HG03060 (cell line): ENCODE data around the gene CLCA4.

Experiments
- ATAC-seq: cut with Tn5 transposase; IDR thresholded peaks from one replicate; pipeline ENCODE4 v1.9.1; 2021; ENCODE audit warnings: low read depth, moderate number of reproducible peaks; ENCODE audit not compliant: unreplicated experiment

Gene CLCA4

DNA sequence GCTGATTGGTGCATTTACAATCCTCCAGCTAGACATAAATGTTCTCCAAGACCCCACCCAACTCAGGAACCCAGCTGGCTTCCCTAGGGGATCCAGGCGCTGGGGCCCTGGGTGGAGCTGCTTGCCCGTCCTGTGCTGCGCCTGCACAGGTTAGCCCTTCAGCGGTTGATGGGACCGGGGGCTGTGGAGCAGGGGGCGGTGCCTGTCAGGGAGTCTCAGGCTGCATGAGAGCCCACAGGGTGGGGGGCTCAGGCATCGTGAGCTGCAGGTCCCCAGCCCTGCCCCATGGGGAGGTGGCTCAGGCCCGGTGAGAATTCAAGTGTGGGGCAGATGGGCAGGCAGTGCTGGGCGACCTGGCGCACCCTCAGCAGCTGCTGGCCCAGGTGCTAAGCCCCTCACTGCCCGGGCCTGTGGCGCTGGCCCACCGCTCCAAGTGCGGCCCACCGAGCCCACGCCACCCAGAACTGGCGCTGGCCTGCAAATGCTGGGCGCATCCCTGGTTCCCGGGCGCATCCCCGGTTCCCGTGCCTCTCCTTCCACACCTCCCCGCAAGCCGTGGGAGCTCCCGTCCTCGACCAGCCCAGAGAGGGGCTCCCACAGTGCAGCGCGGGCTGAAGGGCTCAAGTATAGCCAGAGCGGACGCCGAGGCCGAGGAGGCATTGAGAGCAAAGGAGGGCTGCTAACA, 23.1 kb upstream of the CLCA4 start:
- no peak for ATAC-seq

DNA sequence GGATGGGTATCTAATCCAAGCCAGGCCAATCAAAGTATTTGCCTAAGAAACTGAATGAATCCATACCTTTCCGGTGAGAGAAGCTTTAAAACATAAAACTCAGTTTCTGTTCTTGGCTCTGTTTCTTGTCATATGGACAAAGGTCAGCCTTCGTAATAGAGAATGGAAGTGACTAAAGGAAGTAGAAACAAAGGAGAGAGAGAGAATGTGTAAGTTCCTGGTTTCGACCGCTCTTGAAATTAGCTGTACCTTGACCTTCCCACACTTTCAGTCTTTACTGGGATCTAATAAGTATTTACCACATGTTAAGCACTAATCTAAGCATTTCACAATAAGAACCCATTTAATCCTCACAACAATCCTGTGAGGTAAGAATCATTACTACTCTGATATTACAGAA, 19.6 kb upstream of the CLCA4 start:
- no peak for ATAC-seq

DNA sequence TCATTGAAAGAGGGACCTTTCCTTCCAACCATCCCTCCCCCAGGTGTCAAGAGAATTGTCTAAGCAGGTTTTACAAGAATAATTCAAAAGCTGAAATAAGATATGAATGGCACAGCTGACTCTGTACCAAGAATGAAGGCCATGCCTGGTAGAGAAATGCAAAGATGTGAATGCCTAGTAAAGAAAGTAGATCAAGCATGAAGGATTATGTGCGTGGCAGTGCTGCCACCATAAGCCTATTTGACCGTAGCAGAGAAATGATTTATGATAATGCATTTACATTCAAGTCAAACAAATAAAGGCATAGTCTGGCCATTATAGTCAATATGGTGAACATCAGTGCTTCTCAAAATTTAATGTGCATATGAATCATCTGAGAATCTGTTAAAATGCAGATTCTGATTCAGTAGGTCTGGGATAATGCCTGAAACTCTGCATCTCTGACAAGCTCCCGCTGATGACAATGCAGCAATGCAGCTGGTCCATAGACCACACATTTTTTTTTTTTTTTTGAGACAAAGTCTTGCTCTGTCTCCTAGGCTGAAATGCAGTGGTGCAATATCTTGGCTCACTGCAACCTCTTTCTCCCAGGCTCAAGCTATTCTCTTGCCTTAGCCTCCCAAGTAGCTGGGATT, 16.6 kb upstream of the CLCA4 start:
- ATAC-seq: no peak

DNA sequence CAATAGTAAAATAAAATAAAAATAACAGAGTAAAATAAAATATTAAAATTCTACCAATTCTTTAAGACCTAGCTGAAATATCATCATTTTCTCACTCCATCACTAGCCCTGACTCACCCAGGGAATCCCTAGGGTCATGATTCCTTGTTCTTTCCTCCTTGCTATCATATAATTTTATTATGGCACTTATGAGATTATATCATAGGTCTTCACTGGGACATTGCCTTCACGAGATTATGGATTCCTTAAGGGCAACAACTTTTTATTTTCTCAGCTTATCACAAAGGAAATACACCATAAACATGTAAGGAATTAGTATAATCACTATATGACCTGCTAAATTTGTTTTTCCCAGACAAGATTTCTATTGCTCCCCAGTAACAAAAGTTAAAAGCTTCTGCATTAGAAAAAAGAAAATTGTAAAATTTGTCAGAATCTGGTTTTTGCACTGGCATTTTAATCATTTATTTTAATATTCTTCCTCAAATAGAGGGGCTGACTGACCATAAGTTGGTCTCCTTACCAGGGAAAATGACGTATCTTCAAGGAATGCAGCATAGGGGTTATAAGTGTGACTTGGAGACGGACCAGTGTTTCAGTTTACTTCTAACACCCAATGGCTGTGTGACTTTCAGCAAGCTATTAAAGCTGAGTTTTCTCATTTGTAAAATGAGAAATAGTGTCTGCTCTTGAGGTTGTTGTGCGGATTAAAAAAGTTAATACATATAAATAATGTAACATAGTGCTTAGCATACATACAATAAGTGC, 8.8 kb upstream of the CLCA4 start:
- no peak for ATAC-seq

DNA sequence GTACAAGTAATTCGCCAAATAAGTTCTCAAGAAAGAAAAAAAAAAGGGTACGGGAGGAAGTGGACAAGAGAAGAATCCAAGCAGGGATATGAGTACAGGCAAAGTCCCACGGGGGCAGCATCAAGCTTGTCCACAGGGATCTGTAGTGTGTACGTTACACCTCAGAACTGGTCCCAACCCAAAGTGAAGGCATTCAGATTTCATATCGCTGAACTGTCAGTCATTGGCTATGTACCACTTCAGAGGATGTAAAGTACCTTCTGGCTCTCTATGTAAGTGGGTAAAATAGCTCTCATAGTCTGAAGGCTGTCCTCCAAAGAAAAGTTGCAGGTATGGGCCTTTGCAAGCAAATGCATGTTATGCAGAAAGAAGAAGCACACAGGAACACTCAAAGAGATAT, 8.1 kb upstream of the CLCA4 start:
- ATAC-seq: no peak

DNA sequence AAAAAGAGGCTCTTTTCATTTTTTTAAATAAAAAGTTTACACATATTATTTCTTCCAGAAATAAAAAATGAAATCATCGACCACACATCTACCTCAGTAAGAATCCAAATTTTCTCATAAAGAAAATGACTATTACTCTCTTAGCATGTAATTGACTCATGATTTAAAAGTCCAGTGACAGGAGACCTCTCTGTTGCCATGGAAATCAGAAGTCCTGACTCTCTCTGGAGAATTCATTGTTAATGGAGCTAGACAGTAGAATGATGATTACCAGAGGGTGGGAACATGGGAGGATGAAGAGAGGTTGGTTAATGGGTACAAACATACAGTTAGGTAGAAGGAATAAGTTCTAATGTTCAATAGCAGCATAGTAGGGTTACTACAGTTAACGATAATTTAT, 5.0 kb upstream of the CLCA4 start:
- no peak for ATAC-seq

DNA sequence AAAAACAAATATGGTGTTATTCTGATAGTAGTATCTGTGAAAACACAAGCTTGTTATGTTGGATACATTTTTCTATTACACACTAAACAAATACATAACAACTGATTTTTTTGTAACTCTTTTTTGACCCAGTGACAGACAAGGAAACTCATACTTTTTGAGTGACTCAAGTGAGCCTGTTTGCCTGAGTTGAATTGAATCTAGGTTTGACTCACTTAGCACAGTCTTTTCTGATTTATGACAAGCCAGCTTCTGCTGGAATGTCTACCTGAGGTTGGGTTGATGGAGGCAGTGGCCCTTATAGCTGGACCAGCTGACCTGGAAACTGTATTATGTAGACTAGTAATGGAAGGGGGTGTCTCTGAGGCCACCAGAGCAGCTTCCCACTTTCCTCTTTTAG, 4.2 kb upstream of the CLCA4 start:
- no peak for ATAC-seq

DNA sequence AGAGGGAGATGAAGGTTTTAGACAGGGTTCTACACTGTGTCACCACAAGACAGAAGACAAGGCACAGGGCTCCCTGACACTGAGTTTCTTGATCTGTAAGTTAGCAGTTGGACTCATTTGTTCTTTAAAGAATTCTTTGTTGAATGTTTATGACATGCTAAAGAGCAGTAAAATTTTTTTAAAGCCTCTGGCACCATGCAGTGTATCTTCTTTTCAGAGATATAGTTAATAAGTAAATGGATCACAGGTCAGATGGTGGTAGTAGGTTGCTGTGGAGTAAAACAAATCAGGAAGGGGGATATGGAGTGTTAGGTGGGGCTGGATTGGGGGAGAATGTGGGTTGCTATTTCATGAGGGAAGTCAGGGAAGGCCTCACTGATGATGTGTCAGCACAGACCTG, 2.0 kb downstream of the CLCA4 start:
- no peak for ATAC-seq

DNA sequence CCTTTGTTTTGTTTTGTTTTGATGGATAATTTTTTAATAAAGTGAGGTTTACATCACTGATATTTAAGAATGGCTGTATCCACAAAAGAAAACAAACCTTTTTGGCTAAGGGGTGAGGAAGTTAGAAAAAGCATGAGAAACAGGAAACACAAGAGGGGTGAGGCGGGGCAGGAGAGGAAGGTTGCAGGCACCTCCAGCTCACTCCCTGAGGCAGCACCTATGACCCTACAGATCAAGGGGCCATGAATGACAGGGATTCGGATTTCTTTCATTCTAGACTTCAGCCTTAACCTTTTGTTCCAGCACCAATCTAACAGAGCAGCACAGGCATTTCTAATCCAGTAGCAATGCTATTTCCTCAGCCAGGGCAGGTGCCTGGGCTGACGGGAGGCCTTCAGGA, 4.4 kb downstream of the CLCA4 start:
- no peak for ATAC-seq

DNA sequence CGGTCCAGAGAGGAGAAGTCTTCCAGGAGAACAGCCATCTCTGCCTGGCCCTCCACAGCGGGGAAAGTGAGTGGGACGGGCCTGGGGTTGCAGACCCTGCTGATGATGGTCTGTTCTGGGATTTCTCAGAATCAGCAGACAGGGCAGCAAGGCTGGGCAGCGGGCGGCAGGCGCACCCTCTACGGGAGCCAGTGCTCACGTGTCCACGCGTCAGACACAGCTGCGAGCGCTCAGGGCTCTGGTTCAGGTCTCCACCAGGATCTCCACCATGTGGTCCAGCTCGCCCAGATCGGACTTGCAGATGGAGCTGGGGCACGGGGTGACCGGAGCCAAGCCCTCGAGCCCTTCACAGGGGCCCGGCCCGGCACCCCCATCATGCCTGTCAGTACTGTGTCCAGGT, 5.5 kb downstream of the CLCA4 start:
- no peak for ATAC-seq

DNA sequence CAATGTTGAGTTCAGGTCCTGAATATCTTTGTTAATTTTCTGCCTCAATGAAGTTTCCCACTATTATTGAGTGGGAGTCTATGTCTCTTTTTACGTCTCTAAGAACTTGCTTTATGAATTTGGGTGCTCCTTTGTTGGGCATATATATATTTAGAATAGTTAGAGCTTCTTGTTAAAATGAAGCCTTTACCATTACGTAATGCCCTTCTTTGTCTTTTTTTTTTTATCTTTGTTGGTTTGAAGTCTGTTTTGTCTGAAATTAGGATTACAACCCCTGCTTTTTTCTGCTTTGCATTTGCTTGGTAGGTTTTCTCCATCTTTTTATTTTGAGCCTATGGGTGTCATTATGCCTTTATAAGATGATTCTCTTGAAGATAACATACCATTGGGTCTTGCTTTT, 10.9 kb downstream of the CLCA4 start:
- ATAC-seq: no peak

DNA sequence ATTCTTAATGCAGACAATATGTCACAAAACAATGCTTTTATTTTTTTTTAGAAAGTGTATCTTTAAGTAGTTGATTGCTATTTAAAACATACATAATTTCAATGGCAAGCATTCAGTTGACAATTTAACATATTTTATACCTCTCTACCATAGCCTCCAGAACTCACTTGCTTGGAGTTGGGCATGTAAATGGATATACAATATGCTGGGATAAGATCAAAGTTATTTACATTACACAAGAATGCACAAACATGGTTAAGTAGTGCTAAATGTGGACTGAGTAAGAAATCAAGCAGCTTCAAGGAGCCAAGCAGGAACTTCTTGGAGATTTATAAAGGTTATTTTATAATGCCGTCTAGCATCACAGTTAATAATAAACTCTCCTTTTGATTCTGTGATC, 17.0 kb downstream of the CLCA4 start:
- ATAC-seq: no peak

DNA sequence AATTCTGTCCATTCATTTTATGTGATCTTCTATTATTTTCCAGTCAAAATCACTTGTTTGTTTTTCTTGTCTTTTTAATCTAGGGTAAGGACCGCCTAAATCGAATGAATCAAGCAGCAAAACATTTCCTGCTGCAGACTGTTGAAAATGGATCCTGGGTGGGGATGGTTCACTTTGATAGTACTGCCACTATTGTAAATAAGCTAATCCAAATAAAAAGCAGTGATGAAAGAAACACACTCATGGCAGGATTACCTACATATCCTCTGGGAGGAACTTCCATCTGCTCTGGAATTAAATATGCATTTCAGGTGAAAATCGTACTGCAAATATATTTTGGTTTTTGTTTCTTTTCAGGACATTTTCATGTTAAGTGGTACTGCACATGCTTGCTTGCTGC, 20.5 kb downstream of the CLCA4 start:
- ATAC-seq: no peak

DNA sequence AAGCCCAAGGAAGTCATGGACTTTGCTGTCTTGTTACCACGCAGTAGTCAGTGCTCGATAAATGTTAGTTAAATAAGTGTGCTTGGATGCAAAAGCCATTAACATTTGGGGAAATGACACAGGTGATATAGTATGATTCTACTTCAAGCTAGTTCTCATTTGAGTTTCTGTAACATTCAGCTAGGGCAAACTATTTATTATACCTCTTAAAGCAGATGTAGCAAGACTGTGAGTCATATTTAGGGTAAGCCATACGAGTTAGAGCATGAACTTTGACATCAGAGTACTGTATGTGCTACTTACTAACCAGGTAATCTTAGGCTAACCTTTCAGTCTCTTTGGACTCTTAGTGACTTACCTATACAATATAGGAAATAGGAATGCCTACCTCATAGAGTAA, 21.0 kb downstream of the CLCA4 start:
- no peak for ATAC-seq

DNA sequence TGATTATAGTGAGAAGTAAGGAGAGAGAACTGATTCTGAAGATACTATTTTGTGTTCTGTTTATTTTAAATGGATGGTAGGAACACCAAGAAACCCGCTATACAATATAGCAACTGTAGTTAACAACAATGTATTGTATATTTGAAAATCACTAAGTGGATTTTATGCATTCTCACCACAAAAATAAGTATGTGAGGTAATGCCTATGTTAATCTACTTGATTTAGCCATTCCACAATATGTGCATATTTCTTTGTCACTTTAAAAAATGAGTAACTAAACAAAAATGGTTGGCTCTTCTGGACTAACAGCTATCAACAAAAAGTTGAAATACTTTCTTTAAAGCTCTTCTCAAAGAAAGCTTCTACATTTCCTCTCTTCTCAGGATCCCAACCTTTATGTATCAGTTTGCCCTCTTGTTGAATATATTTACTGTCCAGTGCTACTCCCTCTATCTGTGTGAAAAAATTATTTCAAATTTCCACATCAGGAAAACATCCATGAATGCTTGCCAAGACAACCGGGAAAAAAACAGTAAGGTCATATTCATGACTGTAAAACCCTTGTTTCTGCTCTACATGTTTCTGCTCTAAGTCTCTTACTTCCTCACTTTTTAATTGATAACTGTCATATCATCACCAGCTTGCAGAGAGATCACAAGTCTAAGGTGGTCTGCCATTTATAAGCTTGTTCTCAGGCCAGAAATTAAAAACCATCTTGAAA, 27.0 kb downstream of the CLCA4 start:
- ATAC-seq: no peak

DNA sequence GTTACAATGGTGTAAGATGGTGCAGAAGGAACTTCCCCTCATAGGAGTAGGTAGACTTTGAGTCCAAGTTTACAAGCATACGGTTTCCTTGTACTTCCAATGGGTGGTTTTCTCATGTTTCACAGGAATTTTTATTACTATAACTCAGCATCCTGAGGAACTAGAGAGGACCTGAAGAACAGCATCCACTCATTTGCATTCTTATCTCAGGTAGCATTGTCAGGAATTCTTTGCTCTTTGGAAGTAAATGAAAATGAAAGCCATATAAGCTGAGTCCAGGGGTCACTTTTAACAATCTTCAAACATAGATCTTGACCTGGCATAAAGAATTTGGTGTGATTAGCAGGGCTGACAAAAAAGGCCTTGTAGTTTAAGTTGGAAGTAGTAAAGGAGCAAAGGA, 34.4 kb downstream of the CLCA4 start:
- ATAC-seq: no peak

DNA sequence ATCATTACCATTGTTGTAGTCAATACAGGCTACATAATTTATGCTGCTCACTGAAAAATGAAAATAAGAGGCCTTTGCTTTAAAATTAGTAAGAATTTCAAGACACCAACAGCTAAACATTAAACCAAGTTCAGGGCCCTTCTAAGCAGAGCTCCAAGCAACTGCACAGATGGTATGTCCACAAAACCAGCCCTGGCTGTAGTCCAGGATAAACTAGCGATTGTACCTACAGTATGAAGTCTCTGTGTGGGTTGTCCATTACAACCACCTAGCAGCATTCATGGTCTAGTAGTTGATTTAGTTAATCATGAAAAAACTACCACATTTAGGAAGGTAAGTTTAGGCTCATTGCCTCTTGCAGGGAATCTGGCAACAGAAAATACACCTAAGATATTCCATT, 35.3 kb downstream of the CLCA4 start:
- no peak for ATAC-seq

DNA sequence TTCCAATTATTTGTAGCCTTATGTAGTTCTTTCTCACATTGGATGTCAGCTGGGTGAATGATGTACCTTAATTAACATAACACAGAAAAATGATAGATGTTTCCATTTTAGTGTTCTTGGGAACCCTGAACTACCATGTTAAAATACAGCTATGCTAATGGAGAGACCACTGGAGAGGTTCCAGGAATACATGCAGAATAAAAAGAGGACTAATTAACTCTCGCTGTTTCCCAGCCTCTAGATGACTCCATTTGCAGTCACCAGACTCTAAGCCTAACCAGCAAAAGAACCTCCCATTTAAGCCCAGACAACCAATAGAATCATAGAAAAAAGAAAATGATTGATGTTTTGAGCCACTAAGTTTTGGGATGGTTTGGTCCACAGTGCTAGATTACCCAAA, 36.2 kb downstream of the CLCA4 start:
- no peak for ATAC-seq

DNA sequence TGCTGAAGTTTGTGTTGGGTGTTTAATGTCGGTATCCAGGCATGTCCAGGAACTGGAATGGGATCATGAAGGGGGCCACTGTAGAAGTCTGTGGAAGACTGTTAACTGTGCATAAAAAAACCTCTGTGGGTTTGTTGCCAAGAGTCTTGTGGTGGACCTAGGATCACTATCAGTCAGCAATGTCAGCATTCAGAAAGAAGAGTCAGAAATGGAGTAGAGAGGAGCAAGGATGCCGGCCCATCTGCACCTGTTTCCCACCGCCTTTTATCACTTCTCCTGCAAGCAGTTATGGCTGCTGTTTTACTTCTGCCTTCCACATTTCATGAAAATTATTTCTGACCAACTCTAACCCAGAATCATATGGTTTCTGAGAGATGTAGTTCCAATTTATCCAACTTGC, 36.7 kb downstream of the CLCA4 start:
- no peak for ATAC-seq

DNA sequence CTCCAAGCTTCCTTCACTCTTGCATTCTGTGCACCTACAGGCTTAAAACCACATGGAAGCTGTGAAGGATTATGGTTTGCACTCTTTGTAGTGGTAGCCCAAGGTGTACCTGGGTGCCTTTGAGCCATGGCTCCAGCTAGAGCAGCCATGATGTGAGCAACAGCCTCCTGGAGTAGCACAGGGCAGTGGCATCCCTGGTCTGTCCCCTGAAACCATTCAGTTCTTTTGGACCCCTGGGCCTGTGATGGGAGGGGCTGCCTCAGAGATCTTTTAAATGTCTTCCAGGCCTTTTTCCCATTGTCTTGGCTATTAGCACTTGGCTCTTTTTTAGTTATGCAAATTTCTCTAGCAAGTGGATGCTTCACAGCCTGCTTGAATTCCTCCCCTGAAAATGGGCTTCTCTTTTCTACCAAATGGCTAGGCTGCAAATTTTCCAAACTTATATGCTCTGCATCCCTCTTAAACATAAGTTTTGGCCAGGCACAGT, 47.4 kb downstream of the CLCA4 start:
- no peak for ATAC-seq

DNA sequence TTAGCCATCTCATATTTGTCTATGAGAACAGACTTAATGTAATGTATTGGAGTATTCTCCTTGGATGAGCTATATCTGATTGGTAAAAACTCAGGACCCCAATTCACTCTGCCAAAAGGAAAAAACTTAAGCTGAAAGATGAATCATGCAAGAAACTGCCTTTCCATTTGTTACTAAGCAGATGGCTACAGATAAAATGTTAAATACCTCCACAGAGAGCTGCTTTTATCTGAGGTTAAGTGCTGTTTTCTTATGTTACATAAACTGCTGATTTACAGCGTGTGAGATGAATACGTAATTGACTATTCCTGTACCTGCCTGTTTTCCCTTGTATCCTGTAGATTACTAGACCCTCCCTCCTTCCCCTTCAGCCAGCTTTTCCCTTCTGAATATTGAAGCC, 49.3 kb downstream of the CLCA4 start:
- no peak for ATAC-seq
